Endodermal cell (in vitro differentiated cells): Measurements from ENCODE around the gene GLIPR1L1. TPM values are rescaled to one million over a fixed set of nuclear protein-coding genes. Genes with fewer than 3 reads are reported as not detected.

Source experiments
- DNase-seq: peaks from one replicate; pipeline ENCODE4 v3.0.0-alpha.2; 2017
- H3K27ac ChIP-seq: 2 replicates; pipeline ENCODE4 v1.5.1; 2013; ENCODE audit warnings: mild to moderate bottlenecking, low read depth, low read length, moderate library complexity
- H3K27me3 ChIP-seq: 2 replicates; pipeline ENCODE4 v1.6.1; 2013; ENCODE audit warnings: mild to moderate bottlenecking, low read length, moderate library complexity; ENCODE audit not compliant: insufficient read depth, control insufficient read depth, poor library complexity, severe bottlenecking
- H3K36me3 ChIP-seq: 2 replicates; pipeline ENCODE4 v1.7.0; 2013; ENCODE audit warnings: mild to moderate bottlenecking, low read length, moderate library complexity; ENCODE audit not compliant: control insufficient read depth, insufficient read depth
- H3K4me1 ChIP-seq: one replicate; pipeline ENCODE4 v1.7.0; 2013; ENCODE audit warnings: low read length; ENCODE audit not compliant: control insufficient read depth, insufficient read depth
- H3K4me3 ChIP-seq: 2 replicates; pipeline ENCODE4 v1.5.1; 2013; ENCODE audit warnings: mild to moderate bottlenecking, low read length, moderate library complexity
- H3K9ac ChIP-seq: 2 replicates; pipeline ENCODE4 v1.6.1; 2013; ENCODE audit warnings: mild to moderate bottlenecking, low read length, moderate library complexity; ENCODE audit not compliant: poor library complexity, severe bottlenecking; ENCODE audit errors: extremely low read depth
- H3K9me3 ChIP-seq: 2 replicates; pipeline ENCODE4 v1.6.1; 2013; ENCODE audit warnings: mild to moderate bottlenecking, low read length, moderate library complexity; ENCODE audit not compliant: control insufficient read depth
- H3K27ac Mint-ChIP-seq: 2 replicates; pipeline ENCODE4 v1.8.0; 2020; ENCODE audit warnings: mixed read lengths
- H3K27me3 Mint-ChIP-seq: 2 replicates; pipeline ENCODE4 v1.8.0; 2021; ENCODE audit warnings: mild to moderate bottlenecking, mixed read lengths; ENCODE audit not compliant: insufficient read depth
- H3K36me3 Mint-ChIP-seq: 2 replicates; pipeline ENCODE4 v1.8.0; 2020; ENCODE audit warnings: low read depth, mixed read lengths
- H3K4me1 Mint-ChIP-seq: 2 replicates; pipeline ENCODE4 v1.8.0; 2020; ENCODE audit warnings: mixed read lengths
- H3K4me3 Mint-ChIP-seq: 2 replicates; pipeline ENCODE4 v1.8.0; 2020; ENCODE audit warnings: mild to moderate bottlenecking, moderate library complexity, mixed read lengths
- H3K9me3 Mint-ChIP-seq: 2 replicates; pipeline ENCODE4 v1.8.0; 2020; ENCODE audit warnings: mild to moderate bottlenecking, mixed read lengths
- whole genome bisulfite sequencing, 2 experiments: methylation state at CpG; one replicate each; pipeline versions ENCODE4 v1.1.5 to v1.1.7; 2013; ENCODE audit warnings: missing lambda C conversion rate in 2 of 2, mixed read lengths in 1 of 2; ENCODE audit not compliant: insufficient coverage in 1 of 2, insufficient read length in 1 of 2; 5-methylcytosine and 5-hydroxymethylcytosine counted together
- total RNA-seq, 2 donors: library from RNA; stranded (reverse); fragmentation: NEBNext Ultra II Directional in 1 of 2; extraction: Animal tissue kit (Norgen Biotek cat#: 25700) in 1 of 2; gene quantifications; 2 replicates in 1 of 2; 3 replicates in 1 of 2; pipeline ENCODE4 v1.2.1, GENCODE V29; 2021
- TF ChIP-seq, protein P1 (sequence below): fragments of 200-600 bp; sonication (generic); conservative IDR thresholded peaks from 2 replicates; pipeline ENCODE4 v1.5.0; 2021; ENCODE audit warnings: antibody characterized with exemption, mild to moderate bottlenecking

The GLIPR1L1 gene
- total RNA-seq, 2 donors from 2014 or later: 1.3 TPM; not detected in 1

DNA sequence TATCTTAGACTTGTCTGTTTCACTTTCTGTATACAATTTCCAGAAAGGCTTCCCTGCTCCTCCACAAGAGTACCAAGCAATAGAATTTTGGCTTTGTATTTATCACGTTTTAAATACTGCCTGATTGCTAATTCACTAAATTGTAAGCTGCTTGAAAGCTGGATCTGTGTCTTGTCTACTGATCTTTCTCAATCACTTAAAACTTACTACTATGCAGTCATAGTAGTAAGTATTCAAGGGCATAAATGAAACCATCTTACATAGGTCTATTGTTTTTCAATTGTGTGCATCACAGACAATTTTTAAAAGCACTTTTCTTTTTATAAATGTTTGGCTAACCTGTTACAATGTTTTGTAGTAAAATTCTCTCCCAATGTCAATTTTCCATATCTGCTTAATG is 55.2 kb downstream of the GLIPR1L1 start:
- Histone ChIP-seq H3K9me3 (no peaks in the 10 kb centered on the region), H3K27ac (no peak overlapping the region), H3K9ac (no peak overlapping the region), H3K27me3 (no peaks in the 10 kb centered on the region), H3K4me3 (no peak overlapping the region), H3K4me1 (no peaks in the 10 kb centered on the region), H3K36me3 (no peaks in the 10 kb centered on the region)
- no peaks in the 10 kb centered on the region for H3K27me3 Mint-ChIP-seq
- no peak overlapping the region for H3K4me3 Mint-ChIP-seq
- no peaks in the 10 kb centered on the region for H3K9me3 Mint-ChIP-seq
- TF ChIP-seq, protein P1, sequence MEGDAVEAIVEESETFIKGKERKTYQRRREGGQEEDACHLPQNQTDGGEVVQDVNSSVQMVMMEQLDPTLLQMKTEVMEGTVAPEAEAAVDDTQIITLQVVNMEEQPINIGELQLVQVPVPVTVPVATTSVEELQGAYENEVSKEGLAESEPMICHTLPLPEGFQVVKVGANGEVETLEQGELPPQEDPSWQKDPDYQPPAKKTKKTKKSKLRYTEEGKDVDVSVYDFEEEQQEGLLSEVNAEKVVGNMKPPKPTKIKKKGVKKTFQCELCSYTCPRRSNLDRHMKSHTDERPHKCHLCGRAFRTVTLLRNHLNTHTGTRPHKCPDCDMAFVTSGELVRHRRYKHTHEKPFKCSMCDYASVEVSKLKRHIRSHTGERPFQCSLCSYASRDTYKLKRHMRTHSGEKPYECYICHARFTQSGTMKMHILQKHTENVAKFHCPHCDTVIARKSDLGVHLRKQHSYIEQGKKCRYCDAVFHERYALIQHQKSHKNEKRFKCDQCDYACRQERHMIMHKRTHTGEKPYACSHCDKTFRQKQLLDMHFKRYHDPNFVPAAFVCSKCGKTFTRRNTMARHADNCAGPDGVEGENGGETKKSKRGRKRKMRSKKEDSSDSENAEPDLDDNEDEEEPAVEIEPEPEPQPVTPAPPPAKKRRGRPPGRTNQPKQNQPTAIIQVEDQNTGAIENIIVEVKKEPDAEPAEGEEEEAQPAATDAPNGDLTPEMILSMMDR: no peak
- DNase-seq: no peak
- WGBS, 2 experiments: 100% methylated on average over 1 of the region's 1 CpG
- no peak overlapping the region for H3K27ac Mint-ChIP-seq
- H3K36me3 Mint-ChIP-seq: no peaks in the 10 kb centered on the region
- H3K4me1 Mint-ChIP-seq: peaks cover 3% of the 10 kb centered on the region

DNA sequence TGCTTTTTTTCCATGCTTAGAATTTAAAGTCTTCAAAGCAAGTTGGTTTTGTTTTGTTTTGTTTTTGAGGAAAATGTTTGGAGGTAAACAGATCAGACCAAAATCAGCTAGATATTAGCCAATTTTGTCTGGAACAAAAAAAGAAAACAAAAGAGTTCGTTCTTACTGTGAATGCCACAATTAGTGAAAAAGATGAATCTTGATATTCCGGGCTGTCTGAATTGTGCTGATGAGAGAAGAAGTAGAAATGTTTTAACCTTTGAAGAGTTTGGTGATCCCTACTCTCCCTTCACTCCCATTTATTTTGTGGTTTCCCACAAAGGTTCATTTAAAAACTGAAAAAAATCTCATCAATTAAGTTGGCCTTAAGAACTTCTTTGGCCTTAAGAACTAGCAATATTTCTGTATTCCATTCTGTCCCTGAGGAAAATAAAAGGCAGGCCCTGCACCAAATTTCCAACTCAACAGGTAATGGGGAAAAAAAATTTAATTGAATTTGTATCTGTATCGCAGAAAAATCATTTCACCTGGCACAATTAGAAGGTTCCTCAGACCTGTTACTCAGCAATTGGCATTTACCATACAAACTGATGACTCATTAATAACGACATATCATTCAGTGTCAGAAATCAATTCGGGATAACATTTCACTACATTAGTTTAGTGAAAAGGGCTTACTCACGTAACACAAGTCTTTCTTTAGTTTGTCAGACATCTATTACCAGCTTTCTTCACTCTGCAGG is 55.9 kb downstream of the GLIPR1L1 start:
- H3K4me1 ChIP-seq: no peaks in the 10 kb centered on the region
- peak overlapping the region; percentile 68 for H3K27ac Mint-ChIP-seq
- H3K4me3 Mint-ChIP-seq: peak overlapping the region; percentile 79
- TF ChIP-seq, protein P1: no peak
- no peak overlapping the region for H3K9ac ChIP-seq
- no peaks in the 10 kb centered on the region for H3K36me3 Mint-ChIP-seq
- no peak overlapping the region for H3K27ac ChIP-seq
- H3K9me3 Mint-ChIP-seq: no peaks in the 10 kb centered on the region
- DNase-seq: no peak
- H3K9me3 ChIP-seq: no peaks in the 10 kb centered on the region
- H3K27me3 ChIP-seq: no peaks in the 10 kb centered on the region
- H3K4me3 ChIP-seq: peak overlapping the region; percentile 6
- H3K4me1 Mint-ChIP-seq: peaks cover 3% of the 10 kb centered on the region
- no peaks in the 10 kb centered on the region for H3K36me3 ChIP-seq
- no peaks in the 10 kb centered on the region for H3K27me3 Mint-ChIP-seq
- WGBS, 2 experiments: 71 to 79% methylated on average over 6 of the region's 6 CpGs

DNA sequence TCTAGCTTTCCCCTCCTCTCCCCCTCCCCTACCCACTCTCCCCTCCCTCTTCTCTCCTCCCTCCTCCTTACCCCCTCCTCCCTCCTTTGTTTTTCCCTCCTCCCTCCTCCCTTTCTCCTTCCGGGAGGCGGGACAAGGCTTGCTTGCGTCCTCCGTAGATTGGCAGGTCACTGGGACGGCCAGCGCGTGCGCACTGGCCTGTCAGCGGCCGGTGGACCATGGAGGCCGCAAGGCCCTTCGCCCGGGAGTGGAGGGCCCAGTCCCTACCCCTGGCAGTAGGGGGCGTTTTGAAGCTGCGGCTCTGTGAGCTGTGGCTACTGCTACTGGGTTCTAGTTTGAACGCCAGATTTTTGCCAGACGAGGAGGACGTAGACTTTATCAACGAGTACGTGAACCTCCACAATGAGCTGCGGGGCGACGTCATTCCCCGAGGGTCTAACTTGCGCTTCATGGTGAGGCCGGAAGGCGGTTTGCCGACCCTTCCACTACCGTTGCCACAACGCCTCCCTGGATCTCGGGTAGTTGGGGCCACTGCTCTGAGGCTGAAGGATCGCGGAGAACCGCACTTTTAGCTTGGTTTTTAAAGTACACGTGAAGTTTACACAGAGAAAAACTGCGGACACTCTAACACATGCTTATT is 56.5 kb downstream of the GLIPR1L1 start, which contains the start of gene GLIPR1L2:
Gene GLIPR1L2, plus strand, starts transcription at position 191 of the 640 bp plus-strand sequence. Its CDS starts 28 bp downstream, at position 219.
- TF ChIP-seq, protein P1: peak; percentile 96
- Histone ChIP-seq H3K27me3 (no peaks in the 10 kb centered on the region), H3K9me3 (no peaks in the 10 kb centered on the region), H3K36me3 (no peaks in the 10 kb centered on the region), H3K9ac (no peak within 1 kb of the TSS), H3K4me3 (peak within 1 kb of the TSS; percentile 69), H3K27ac (no peak within 1 kb of the TSS), H3K4me1 (no peaks in the 10 kb centered on the region)
- H3K4me3 Mint-ChIP-seq: peak within 1 kb of the TSS; percentile 79
- H3K9me3 Mint-ChIP-seq: no peaks in the 10 kb centered on the region
- peak; percentile 100 for DNase-seq
- peaks cover 3% of the 10 kb centered on the region for H3K4me1 Mint-ChIP-seq
- peak within 1 kb of the TSS; percentile 92 for H3K27ac Mint-ChIP-seq
- H3K36me3 Mint-ChIP-seq: no peaks in the 10 kb centered on the region
- WGBS, 2 experiments: 80 to 85% methylated on average over 19 to 36 of the region's 36 CpGs
- H3K27me3 Mint-ChIP-seq: no peaks in the 10 kb centered on the region
